GM06990 (cell line): ENCODE measurements around the gene DCPS.
"Not testable (repeated sequence)": the region's sequence is repeated elsewhere in the genome, so short reads cannot be mapped to it uniquely, and the experiment has no call there.

Source experiments
- DNase-seq: peaks from one replicate; pipeline ENCODE4 v3.0.0-alpha.2; 2011; ENCODE audit not compliant: insufficient read length; ENCODE audit errors: extremely low read depth
- H3K27me3 ChIP-seq: replicated peaks from 2 replicates; pipeline ENCODE4 v1.6.0; 2011; ENCODE audit warnings: low read length; ENCODE audit not compliant: control insufficient read depth, insufficient read depth
- H3K36me3 ChIP-seq: 2 replicates; pipeline ENCODE4 v1.5.1; 2011; ENCODE audit warnings: low read length; ENCODE audit not compliant: control insufficient read depth, insufficient read depth
- H3K4me3 ChIP-seq: replicated peaks from 2 replicates; pipeline ENCODE4 v1.5.1; 2011; ENCODE audit warnings: low read depth, mild to moderate bottlenecking, control low read depth, low read length
- CTCF ChIP-seq: IDR thresholded peaks from 2 replicates; pipeline ENCODE4 v1.5.1; 2011; ENCODE audit warnings: low read length, control low read depth, mild to moderate bottlenecking, inconsistent platforms; ENCODE audit not compliant: insufficient read depth, poor library complexity, severe bottlenecking

Gene DCPS

GRCh38 chr11:126394036-126394435 lies 90.2 kb downstream of the DCPS start:
- no peak for DNase-seq
- Histone ChIP-seq H3K36me3 (no peaks in the 10 kb centered on the region), H3K4me3 (no peak overlapping the region), H3K27me3 (no peaks in the 10 kb centered on the region)
- TF ChIP-seq CTCF, result no peak

- not testable (repeated sequence) for DNase-seq, H3K27me3 ChIP-seq, H3K4me3 ChIP-seq, H3K36me3 ChIP-seq
Measured at GRCh38 chr11:126394634-126395072, 90.8 kb downstream of the DCPS start.
